PFSK-1 (cell line): ENCODE data around the gene SDCCAG8.

Source experiments
- FOXP2 ChIP-seq: optimal IDR thresholded peaks from 2 replicates; pipeline ENCODE3; 2011; ENCODE audit warnings: borderline replicate concordance, control low read depth, inconsistent platforms; ENCODE audit not compliant: insufficient read depth; ENCODE audit errors: extremely low read length, extremely low read depth
- POLR2AphosphoS5 ChIP-seq: IDR thresholded peaks from 2 replicates; pipeline ENCODE4 v1.6.1; 2012; ENCODE audit warnings: low read depth, mild to moderate bottlenecking, control low read depth, low read length, moderate library complexity
- REST ChIP-seq, 2 experiments: IDR thresholded peaks; 2 replicates each; pipeline versions ENCODE4 v1.6.1 to v1.8.0; 2011 to 2012; ENCODE audit warnings: low read depth in 2 of 2, low read length in 2 of 2, control low read depth in 1 of 2, inconsistent platforms in 1 of 2, mild to moderate bottlenecking in 1 of 2, moderate library complexity in 1 of 2; ENCODE audit not compliant: insufficient read depth in 1 of 2
- SIN3A ChIP-seq: IDR thresholded peaks from 2 replicates; pipeline ENCODE4 v1.6.1; 2012; ENCODE audit warnings: mild to moderate bottlenecking, low read length, moderate library complexity, borderline replicate concordance; ENCODE audit not compliant: insufficient read depth
- TAF1 ChIP-seq: IDR thresholded peaks from 2 replicates; pipeline ENCODE4 v1.6.1; 2012; ENCODE audit warnings: low read length, control low read depth, borderline replicate concordance; ENCODE audit not compliant: insufficient read depth

GRCh38 chr1:243503155-243503554 lies 247.3 kb downstream of the SDCCAG8 start:
- TF ChIP-seq TAF1: no peak
- no peak for TF ChIP-seq POLR2AphosphoS5
- TF ChIP-seq REST (IDR thresholded peaks at IDR 0.05; ENCODE audit: insufficient read depth in 1 of 2, low read depth in 2 of 2, low read length in 2 of 2): no peak
- no peak for TF ChIP-seq FOXP2
- TF ChIP-seq SIN3A: no peak
